ELR (cell line): ENCODE measurements around the gene IWS1.
"Not testable (repeated sequence)": the region's sequence is repeated elsewhere in the genome, so short reads cannot be mapped to it uniquely, and the experiment has no call there.

Experiments
- DNase-seq: peaks from one replicate; pipeline ENCODE4 v3.0.0-alpha.2; 2015; ENCODE audit warnings: low read depth

Gene IWS1

GRCh38 chr2:127526132-127527000, at the start of gene IWS1:
TSS of gene IWS1 (minus strand) at chr2:127526489. CDS start at chr2:127526208, 281 bp downstream.
- peak; percentile 98 for DNase-seq

- no peak for DNase-seq
Measured at GRCh38 chr2:127575941-127576432, 49.7 kb upstream of the IWS1 start.

DNA sequence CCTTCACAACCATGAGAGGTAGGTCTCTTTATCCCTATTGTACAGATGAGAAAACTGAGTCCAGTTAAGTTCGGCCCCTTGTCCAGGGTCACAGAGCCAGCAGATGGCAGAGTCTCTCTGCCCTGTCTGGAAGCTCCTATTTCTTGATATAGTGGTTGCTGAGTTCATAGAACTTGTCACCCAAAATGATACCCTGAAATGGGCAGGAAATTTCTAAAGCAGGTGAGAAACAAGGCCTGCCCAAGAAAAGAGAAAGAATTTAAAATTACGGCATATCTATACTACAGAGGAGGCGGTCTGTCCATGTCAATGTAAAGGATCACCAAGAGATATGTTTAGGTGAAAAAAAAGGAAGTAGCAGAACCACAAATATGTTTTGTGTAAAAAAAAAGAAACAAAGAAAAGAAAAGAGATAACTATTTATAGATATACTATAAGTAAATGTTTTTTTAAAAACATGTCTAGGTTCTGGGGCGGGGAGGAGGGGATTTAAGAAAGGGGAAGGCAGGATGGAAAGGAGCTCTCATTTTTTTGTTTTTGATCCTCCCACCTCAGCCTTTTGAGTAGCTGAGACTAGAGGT, 49.0 kb upstream of the IWS1 start:
- no peak for DNase-seq

- no peak for DNase-seq
Measured at GRCh38 chr2:127574656-127575055, 48.4 kb upstream of the IWS1 start.

- no peak for DNase-seq
Measured at GRCh38 chr2:127573771-127574170, 47.5 kb upstream of the IWS1 start.

GRCh38 chr2:127573298-127573697, 47.0 kb upstream of the IWS1 start:
- no peak for DNase-seq

DNA sequence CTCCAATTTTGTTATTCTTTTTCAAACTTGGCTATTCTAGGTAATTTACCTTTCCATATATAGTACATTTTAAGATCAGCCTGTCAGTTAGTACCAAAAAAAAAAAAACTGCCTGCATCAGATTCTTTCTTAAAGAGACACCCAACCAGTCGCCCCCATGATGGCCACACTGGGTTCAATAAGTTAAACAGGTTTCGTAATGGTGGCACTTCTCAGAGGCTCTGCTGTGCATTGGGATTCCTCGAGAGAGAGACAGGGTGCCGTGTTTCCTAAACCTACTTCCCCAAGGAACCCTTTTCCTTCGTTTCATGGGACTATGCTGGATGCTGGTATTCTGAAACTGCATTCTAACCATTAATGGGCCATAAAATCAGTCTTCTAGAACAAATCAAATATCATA, 46.6 kb upstream of the IWS1 start:
- DNase-seq, result no peak

DNA sequence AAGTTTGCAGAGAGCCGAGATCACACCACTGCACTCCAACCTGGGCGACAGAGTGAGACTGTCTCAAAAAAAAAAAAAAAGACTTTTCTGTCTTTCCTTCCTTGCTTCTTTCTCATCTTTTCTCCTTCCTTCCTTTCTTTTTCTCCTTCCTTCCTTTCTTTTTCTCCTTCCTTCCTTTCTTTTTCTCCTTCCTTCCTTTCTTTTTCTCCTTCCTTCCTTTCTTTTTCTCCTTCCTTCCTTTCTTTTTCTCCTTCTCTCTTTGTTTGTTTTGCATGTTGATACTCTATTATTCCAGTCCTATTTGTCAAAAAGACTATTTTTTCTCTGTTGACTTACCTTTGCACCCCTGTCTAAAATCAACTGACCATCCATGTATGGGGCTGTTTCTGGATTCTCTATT, 46.1 kb upstream of the IWS1 start:
- not testable (repeated sequence) for DNase-seq

DNA sequence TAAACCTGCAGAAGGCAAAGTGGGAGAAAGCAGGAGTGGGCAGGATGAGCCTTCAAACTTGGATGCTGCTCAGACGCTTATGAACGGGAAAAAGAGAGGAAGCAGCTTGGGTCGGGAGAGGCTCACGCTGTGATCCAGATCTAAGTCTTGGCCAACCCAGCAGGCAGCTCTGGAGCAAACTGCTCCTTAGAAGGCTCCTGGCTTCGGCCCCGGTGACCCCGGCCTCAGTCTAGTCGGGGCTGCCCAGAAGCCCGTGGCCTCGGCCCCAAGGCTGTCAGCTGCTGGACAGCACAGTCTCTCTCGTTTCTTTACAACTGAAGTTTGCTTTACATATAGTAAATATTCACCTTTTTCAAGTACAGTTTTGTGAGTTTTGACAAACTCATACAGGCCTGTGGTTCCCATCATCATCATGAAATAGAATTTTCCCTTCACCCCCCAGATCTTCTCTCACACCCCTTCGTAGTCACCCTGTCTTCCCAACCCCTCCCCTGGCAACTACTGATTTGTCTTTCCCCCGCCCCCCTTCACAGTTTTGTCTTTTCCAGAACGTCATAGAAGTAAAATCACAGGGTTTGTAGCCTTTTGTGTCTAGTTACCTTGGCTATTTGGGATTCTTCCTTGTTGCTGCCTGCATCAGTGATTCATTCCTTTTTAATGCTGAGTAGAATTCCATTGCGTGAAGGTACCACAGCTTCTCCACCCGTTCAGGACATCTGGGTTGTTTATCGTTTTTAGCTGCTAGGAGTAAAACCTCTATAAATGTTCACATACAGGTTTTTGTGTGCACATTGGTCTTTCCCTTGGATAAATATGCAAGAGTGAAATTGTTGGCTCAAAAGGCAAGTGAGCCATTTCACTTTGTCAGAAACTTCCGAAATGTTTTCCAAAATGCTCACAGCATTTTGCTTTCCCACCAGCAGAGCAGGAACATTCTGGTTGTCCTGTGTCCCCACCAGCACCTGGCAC, 44.3 kb upstream of the IWS1 start:
- DNase-seq, result peak; percentile 32

- no peak for DNase-seq
Measured at GRCh38 chr2:127569666-127570065, 43.4 kb upstream of the IWS1 start.

- DNase-seq, result no peak
Measured at GRCh38 chr2:127568128-127568527, 41.8 kb upstream of the IWS1 start.

GRCh38 chr2:127567351-127567854, 41.1 kb upstream of the IWS1 start:
- DNase-seq, result no peak

- no peak for DNase-seq
Measured at GRCh38 chr2:127566576-127566975, 40.3 kb upstream of the IWS1 start.

GRCh38 chr2:127566139-127566417, 39.8 kb upstream of the IWS1 start:
- DNase-seq, result no peak

DNA sequence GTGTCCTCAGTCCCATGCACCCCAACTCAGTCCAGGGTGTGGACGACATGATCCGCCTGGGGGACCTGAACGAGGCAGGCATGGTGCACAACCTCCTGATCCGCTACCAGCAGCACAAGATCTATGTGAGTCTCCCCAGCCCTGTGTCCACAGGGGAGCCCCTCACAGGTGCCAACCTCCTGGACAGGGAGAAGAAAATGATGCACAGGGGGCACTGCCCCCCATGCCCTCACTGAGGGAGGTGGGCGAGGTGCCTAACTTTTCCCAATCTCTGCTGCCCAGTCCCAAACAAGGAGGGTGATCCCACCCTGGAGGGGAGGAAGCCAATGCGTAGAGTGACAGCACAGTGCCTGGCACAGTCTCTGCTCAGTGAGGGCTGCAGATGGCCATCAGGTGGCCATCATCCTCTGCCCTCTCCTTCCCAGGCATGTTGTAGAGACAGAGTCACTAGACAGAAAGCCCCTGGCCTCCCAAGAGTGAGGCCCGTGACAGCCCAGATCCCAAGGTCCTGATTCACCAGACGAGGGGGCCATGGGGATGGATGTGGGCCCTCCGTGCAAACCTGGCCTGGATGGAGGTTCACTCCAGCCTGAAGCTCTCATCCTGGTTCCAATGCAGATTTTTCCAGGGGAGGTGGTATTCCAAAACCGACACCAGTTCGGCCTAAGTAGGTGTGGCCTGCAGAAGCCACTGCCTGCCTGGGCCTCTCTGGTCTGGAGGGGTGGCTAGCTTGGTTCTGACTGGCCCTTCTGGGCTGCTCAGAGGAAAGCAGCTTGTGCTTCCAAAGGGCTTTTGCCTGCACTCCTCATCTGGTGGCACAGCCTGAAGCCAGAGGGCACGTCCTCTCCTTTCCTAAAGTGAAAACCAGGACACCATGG, 39.2 kb upstream of the IWS1 start:
- no peak for DNase-seq

- DNase-seq, result no peak
Measured at GRCh38 chr2:127564429-127565260, 38.4 kb upstream of the IWS1 start.

GRCh38 chr2:127563458-127564428, 37.5 kb upstream of the IWS1 start:
- no peak for DNase-seq

DNA sequence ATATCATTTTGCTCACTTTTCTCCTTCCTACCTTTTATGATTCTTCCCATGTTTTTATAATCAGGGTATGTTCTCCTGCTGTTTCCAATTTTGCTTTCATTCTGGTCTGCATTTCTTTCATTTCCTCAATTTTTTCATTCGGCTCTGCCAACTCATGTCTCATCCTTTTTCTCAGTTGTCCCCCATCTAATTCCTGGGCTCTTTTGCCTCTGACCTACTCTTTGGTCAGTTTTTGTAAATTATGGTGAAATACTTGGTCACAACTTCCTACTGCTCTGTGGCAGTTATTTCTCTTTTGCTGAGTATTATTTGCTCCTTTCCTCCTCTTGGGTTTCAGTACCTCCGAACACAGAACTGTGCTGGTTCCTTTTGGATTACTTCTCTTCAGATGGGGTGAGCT, 36.6 kb upstream of the IWS1 start:
- DNase-seq, result no peak

- DNase-seq, result no peak
Measured at GRCh38 chr2:127561371-127561770, 35.1 kb upstream of the IWS1 start.
